GM18511 (cell line): ENCODE measurements around the gene TGFBI.

Experiments used
- ATAC-seq: cut with Tn5 transposase; IDR thresholded peaks from one replicate; pipeline ENCODE4 v1.9.1; 2021; ENCODE audit warnings: mild to moderate bottlenecking, moderate library complexity; ENCODE audit not compliant: unreplicated experiment

TGFBI gene

DNA sequence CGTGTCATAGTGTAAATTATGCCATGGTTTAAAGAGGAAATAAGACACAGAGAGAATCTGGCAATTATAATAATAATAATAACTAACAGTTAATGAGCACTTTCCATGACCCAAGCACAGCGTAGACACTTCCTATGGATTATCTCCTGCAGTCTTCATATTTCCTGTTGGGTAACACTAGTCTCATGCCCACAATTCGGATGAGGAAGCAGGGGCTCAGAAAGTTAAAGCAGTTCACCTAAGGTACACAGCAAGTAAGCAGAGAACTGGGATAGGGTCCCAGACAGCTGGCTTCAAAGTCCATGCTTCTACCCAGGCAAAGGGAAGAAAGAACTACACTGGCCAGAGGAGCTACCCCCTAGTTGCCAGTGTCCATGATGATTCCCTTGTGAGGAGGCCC is 27.9 kb upstream of the TGFBI start:
- ATAC-seq: no peak

DNA sequence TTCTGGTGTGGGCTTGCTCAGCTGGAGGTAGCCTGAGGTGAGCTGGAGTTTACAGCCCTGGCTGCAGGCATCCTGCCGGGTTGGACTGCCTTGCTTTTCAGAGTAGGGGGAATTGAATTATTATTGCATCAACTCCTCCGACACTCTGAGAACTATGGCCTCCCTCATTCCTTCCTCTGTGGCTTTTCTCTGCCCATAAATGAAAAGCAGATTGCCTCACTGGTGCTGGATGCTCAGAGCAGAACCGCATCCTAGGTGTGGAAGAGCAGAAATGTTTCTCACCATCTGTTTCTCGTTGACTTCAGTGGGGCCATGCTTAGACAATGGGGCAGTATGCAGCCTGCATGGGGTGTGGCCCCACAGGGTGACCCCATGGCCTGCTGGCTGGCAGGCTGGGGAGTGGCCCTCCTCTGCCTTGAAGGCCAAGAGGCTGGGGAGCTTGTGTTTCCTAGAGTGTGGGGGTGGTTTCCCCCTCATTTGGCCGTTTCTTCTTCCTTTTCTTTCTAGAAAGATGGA is 27.3 kb upstream of the TGFBI start:
- no peak for ATAC-seq

DNA sequence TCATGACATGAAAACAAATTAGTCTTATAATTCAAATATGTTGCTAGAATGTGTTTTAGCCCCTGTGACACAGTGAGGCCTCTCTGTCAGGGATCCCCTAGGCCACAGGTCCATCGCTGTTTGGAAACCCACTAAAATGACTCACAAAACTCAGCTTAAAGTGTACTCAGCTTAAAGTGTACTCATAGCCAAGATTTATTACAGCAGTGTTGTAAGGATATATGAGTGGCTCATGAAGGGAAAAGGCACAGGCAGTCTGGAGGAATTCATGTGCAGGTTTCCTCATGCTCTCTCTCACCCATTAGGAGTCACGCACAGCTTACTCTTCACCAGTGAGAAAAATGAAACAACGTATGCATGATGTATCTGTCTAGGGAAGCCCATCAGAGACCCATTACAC is 24.4 kb upstream of the TGFBI start:
- no peak for ATAC-seq

DNA sequence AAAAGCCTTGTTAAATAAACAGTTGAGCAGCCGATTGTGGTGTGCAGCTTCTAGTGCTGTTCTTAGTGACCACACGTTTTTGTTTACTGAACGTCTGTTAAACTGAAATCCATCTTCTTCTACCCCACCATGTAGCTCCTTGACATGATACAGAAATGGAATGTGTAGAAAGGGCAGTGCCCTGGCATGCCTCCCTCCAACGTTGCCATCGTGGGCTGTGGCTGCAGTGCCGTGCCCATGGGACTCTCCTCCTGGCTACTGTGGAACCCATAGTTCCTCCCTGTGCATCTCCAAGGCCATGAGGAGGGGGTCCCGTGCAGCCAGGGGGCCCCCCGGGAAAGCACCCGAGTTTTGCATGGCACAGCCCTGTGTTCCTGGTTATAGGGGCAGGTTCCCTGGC is 23.3 kb upstream of the TGFBI start:
- ATAC-seq: no peak

DNA sequence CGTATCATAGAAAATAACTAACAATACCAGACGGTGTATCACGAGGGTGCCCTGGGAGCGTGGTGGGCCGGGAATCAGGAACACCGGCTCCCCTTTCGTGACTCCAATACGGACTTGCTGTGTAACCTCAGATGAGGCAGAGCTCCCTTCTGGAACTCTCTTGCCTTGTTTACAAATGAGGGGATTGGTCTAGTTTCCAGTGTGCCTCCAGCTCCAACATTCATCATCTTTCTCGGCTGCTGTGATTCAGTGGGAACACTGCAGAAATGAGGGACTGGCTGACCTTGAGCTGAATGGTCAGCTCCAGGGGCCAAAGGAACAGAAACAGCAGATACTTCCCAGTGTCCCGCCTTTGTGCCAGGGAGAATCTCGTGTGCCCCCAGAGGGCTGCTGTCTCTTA is 22.6 kb upstream of the TGFBI start:
- ATAC-seq: no peak

DNA sequence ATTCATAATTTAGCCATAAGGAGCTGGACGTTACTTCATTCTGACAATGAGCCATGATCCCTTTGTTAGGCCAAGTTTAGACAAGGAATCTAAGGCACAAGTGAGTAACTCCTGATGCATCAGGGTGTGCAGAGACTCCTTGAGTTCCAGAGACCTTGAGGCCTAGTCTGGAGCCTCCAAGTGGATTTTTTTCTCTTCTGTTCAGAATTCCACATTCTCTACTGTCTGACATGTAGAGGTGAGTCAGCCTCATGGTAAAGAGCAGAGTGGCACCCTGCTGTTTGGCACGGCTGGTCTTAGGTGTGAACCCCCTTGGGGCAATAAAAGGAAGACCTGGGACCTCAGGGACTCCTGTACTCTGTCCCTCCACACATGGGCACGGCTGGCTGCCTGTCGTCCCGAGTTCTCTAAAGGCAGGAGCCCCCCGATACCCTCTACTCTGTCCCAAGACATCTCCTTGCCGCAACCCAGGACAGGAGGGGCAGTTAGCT is 22.0 kb upstream of the TGFBI start:
- ATAC-seq: no peak

DNA sequence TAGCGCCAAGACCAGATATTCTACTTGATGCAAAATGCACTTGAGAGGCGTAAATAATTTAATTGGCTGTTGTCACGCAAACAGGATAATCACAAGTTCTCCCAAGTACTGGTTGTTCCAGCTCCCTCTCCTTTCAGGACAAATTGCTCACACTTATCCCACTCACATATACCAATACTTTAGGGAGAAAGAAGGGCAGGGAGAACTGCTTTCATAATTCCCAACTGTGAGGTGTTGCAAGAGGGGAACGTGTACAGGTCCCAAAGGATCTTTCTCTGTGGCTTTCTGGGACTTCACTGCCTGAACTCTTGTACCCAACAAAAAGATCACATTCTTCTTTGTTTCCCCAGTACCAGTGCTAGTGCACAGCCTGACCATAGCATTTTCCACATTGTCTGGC is 21.5 kb upstream of the TGFBI start:
- ATAC-seq: no peak

DNA sequence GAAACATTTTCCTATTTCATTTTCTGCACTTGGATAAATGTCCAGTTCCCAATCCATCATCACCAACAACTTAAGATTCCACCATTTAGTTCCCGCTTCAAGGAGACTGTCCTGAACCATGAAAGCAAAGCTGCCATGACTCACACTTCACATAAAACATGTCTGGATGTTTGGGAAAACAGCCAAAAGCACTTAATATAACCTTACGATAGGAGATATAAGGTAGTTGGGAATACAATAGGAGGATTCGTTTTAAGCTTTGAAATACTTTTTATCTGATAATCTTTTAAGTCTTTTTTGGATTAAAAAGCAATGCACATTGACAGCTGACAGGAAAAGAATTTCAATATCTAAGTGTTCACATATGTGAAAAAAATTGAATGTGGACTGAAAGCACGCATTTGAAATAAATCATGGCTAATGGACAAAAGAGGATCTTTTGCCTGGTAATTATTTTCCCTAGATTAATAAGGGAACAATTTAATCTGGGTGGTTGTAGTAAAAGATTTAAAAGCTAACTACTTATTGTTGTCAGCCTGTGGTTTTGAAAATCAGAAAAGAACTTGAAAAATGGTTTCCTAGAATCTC is 17.3 kb upstream of the TGFBI start:
- no peak for ATAC-seq

DNA sequence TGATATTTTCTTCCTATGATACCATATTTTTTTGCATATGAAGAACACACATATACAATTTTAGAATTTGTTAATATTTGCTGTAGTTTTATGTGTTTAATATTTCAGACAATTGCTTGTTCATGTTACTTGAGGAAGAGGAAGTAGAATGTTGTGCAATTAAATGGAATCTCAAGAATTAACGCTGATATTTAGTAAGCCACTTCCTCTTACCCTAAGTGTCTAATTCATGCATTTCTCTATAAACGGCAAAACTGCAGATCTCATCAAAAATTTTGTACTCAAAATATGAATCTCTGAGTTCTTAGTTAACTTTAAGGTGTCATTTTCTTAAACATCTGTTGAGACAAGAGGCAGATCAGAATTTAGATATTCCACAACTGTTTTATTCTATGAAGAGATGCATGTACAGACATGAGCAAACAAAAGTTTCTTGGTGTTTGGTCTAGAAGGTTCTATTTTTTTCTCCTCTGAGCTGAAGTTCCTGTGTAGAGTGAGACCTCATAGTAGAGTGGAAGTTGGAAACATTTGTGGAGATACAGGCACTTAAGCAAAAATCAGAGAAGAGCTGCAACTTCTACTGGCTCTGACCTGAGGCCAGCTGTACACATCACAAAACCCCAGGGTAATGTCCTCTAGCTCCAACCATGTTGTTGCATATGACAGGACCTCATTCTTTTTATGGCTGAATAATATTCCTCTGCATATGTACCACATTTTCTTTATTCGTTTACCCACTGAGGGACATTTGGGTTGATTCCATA is 16.6 kb upstream of the TGFBI start:
- ATAC-seq: no peak

DNA sequence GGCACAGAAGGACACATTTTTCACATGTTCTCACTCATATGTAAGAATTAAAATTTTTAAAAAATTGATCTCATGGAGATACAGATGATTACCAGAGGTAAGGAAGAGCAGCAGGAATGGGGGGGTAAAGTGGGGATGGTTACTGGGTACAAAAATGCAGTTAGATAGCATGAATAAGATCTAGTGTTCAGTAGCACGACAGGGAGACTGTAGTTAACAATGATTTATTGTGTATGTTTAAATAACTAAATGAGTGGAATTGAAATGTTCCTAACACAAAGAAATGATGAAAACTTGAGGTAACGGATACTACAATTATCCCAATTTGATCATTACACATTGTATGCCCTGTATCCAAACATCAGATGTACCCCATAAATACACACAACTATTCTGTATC is 15.2 kb upstream of the TGFBI start:
- no peak for ATAC-seq

DNA sequence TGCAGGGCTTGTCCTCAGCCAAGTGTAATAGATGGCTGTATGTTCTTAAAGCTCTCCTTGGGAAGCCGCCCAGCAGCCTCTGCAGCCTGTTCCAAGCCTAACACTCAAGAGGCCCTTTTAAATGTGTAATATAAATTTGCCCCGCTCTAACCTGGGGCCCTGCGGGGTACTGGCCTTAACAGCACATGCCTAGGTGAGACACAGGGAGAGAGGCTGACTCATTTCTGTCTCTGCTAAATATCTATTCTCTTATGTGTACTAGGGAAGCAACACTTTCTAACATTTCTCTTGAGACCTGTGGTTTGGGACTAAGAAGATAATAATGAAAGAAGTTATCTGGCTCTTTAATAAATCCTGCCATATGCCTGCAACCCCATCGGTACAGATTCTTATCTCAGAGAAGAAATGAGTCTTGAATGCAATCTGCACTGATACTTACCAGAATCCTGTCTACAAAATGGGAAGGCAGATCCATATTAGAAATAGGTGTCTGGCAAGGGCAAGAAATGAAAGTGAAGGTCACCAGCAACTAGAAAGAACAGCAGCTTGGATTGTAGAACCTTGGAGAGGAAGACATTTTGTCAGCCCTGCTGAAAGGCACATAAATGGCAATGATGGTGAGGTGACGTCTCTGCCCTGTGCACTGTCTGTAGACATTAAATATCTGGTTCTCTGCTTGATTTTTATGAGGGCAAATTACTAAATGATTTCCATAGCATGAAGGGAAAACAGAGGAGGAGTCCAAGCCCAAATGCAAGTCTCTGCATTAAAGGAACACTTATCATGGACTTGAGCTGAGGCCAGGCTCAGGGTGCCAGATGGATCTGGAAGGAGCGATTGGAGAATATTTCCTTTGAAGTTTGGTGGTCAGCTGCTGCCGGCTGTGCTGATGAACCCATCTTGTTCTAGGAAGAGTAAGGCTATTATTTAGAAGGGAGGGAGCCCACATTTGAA is 14.5 kb upstream of the TGFBI start:
- peak; percentile 93 for ATAC-seq

DNA sequence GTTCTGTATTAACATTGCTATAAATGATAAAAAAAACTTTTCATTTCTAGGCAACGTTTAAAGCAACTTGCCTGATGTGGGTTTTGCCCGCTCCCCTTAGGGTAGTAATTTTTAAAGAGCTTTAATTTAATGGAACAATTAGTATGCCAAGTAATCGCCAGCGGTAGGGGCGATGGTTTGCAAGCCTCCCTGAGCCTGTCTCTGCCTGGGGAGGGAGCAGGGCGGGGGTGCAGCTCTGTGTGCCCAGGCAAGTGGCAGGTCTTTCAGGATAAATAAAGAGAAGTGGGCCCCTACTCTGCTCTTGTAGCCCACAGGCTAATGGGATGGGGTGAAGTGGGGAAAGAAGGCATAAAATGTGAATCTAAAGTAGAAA is 13.8 kb upstream of the TGFBI start:
- no peak for ATAC-seq

DNA sequence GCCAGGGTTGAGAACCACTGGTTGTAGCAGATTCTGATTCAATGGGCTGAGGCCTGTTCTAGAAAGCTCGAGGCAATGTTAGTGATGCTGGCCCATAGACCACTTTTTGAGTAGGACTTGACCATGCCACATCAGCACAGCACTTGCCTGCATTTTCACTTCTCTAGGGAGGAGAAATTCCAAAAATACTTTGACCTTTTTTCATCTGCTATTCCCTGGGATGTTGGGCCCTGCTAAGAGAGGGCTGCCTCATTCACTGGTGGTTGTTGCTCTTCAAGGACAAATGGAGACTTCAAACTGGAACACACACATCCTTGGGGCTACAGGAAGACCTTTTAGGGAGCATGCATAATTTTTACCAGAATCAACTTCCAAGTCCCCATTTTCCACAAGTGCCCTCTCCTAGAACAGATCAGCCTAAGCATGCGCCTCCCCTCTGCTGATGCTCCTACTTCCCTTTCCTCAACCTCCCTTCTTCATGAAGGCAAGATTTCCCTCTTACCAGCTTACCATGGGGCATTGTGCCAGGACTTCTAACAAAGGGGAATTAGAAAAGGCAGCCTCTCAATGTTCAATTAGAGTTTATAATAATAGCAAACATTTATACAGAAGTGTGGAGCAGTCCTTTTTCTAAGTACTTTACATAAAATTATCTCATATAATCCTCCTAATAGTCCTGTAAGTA is 12.7 kb upstream of the TGFBI start:
- ATAC-seq: no peak

DNA sequence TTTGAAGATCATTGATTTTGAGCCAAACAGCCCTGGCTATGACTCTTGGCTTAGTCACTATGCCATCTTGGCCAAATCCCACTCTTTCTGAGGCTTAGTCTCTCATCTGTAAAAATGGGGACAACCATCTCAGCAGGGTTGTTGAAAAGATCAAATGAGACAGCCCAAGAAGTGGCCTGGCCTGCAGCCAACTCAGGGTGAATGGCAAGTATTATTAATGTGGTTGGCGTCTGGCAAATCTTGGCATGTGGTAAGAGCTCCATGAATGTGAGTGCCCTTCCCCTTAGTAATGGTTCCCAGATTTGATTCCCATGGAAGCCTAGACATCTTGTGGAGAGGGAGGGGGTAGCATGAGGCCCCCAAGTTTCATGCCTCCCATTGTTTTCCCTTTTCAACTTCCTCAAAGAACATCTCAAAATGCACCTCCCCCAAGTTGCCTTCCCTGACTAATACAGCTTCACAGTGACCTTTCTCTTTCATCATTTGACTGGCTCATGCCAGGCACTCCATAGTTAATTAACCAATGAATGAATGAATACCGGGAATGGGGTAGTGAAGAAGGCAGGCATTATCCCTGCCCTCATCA is 11.8 kb upstream of the TGFBI start:
- ATAC-seq: no peak

DNA sequence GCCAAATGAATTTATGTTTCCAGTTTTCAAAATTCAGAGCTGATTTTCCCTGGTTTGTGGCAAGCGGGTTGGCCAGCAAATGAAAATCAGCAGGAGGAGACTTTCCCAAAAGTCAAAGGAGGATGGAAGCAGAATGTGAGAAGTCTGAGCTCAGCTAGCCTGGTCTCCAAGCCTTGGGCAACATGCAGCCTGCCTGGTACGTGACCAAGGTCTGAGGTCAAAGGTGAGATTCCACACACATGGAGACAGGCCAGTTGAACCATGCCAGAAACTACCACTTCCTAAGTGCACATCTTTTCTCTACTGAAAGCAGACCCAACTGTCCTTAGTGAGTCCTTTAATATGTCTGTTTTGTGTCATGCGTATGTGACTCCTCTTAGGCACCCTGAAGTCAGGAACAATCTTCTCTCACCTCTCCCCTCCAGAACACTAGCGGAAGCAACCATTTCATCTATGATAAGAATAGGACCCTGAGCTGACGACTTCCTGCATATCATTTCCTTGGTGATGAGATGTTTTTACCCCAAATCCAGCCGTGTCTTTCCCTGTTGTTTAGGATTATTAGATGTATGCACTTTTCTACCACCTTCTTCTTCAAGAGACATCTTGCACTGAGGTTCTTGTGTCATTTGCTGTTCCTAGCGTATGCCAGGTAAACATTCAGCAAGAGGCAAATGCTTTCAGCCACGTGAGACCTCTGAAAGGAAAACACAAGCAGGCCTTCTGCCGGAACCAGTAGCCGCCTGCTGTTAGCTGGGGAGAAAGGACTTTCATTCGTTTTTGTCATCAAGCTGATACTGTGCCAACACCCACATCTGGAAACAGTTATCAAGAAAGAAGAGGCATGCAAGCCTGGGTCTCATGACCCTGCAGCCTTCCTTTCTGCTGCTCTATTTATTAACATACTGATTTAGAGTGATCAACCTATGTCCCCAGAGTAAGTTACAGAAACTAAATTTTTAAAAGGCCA is 9.7 kb upstream of the TGFBI start:
- ATAC-seq: no peak

DNA sequence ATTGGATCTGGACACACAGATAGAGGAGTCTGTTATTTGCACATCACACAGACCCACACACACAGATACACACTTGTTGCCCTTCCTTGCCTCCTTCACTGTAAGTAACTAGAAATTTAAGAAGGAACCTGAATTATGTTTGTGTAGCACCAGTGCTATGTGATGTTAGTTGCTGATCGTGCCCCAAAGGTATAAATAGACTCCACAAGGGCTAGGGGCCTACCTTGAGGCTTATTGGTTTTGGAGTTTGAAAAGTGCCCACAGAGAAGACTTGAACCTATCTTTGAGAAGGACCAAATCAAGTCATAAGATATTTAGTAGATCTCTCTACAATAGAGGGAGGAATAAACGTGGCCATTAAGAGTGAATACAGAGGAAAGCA is 8.8 kb upstream of the TGFBI start:
- no peak for ATAC-seq

DNA sequence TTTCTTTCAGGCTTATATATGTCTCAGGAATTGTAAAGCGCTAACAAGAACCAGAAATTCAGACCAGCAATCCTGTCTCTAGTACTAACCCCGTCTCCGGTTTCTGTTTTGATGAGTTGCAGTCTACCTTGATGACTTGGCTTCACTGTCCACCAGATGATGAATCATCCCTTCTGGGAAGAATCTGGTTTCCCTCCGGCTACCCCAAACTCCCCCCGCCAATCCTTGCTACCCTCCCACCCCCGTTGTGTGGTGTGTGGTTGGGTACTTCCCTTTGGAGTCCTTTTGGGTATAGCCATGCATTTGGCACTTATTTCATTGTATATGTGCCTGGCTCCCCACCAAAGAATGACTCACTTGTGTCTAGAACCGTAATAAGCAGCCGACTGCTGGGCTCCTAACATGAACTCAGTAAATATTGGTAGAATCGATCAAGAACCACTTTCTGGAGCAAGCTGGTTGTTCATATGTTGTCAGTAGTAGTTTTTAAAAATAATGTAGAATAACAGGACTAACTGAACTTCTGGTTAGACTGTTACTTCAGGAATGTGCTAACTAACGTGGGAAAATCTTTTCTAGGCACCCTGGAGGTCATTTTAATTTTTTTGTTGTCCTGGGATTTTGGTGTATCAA is 8.3 kb upstream of the TGFBI start:
- no peak for ATAC-seq

DNA sequence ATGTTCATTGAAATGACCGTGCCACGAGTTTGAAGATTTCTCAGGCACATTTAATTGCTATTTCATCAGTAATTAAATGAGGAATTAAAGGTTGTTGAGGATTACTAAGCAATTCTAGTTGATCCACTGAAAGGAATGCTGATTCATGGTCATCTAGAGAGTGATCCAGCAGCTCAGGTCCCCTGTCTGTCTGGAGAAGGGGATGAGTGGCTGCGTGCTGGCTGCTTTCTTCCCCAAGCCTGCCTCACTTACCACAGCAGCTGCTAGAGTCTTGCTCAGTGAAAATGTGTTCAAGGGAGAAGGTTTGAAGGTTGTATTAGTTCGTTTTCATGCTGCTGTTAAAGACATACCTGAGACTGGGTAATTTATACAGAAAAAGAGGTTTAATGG is 7.8 kb upstream of the TGFBI start:
- no peak for ATAC-seq

DNA sequence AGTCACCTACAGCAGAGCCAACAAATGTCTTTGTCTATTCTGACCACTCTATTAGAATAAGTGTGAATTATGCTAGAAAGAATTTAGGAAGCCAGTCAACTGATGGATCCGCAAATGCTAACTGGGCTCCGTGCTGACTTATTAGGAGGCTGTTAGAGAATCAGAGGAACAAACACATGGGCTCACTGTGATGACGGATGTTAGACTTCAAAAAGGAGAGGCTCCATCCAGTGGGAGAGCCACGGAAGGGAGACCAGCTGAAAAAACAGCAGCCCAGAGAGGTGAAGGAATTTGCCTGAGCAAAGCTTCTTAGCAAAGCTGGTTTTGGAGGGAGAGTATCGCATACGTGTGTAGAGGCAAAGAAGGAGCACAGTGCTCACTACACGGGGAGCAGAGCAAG is 5.8 kb upstream of the TGFBI start:
- ATAC-seq: no peak
